ENCODE results near the gene PLCG1. TPM values are rescaled to one million over a fixed set of nuclear protein-coding genes. Genes with fewer than 3 reads are reported as not detected.
A peak's percentile ranks its signal among the peaks of the same experiment; 100 is the strongest.

PLCG1 gene
- total RNA-seq, 2 experiments from 2014 or later: 387 to 404 TPM

DNA sequence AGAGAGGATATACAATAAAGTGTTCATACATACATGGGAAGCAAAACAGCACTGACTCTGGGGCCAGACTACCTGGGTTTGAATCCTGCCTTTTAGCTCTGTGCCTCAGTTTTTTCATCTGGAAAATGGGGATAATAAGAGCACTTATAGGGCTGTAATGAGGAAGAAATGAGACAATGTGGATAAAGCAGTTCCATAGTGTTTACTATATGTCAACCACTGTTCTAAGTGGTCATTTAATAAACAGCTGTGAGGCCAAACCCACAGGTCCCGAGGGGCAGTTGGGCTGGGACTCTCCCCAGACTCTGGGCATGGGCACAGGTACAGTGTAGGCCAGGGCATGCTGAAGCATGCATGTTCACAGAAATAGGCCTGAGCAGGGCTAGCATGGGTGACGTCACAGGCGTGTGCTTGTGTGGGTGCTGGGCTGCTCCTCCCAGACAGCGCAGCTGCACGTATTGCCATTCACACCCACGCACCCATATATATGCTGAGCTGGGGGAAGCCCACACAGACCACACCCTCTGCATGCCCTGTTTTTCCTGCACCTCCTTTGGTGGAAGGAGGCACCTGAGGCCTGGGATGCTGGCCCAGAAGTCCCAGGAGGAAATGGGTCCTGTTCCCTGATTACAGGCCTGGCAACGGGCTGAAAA lies 3.5 kb upstream of the PLCG1 start:
- ATAC-seq (ENCODE audit: poor library complexity) (peak; percentile 46), DNase-seq (peak in 8 of 14 experiments; percentile 31 to 84 (median 60))
- Histone ChIP-seq H3K4me3 (ENCODE audit: low read length) (no peak overlapping the region), H3K9me3 (ENCODE audit: control insufficient read depth in 1 of 2, insufficient read depth in 1 of 2, low read length in 2 of 2) (no peaks in the 10 kb centered on the region), H3K4me1 (ENCODE audit: insufficient read depth, low read length) (peaks cover 34% of the 10 kb centered on the region), H3K27ac (ENCODE audit: low read depth in 1 of 2, low read length in 2 of 2) (no peak overlapping the region), H3K36me3 (ENCODE audit: insufficient read depth, low read length) (no peaks in the 10 kb centered on the region), H3K27me3 (ENCODE audit: control insufficient read depth in 1 of 2, insufficient read depth in 2 of 2, low read length in 2 of 2) (no peaks in the 10 kb centered on the region)
- Mint-ChIP-seq H3K4me3 (peak overlapping the region; percentile 9), H3K4me1 (ENCODE audit: low read depth) (peaks cover 38% of the 10 kb centered on the region), H3K27me3 (no peaks in the 10 kb centered on the region), H3K27ac (peak overlapping the region; percentile 91), H3K36me3 (ENCODE audit: low read depth) (peaks cover 13% of the 10 kb centered on the region), H3K9me3 (no peaks in the 10 kb centered on the region)
- TF ChIP-seq, protein P1, sequence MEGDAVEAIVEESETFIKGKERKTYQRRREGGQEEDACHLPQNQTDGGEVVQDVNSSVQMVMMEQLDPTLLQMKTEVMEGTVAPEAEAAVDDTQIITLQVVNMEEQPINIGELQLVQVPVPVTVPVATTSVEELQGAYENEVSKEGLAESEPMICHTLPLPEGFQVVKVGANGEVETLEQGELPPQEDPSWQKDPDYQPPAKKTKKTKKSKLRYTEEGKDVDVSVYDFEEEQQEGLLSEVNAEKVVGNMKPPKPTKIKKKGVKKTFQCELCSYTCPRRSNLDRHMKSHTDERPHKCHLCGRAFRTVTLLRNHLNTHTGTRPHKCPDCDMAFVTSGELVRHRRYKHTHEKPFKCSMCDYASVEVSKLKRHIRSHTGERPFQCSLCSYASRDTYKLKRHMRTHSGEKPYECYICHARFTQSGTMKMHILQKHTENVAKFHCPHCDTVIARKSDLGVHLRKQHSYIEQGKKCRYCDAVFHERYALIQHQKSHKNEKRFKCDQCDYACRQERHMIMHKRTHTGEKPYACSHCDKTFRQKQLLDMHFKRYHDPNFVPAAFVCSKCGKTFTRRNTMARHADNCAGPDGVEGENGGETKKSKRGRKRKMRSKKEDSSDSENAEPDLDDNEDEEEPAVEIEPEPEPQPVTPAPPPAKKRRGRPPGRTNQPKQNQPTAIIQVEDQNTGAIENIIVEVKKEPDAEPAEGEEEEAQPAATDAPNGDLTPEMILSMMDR (IDR thresholded peaks at IDR 0.05): no peak
- intact Hi-C loops (cut with DNase I, micrococcal nuclease): loop anchor here in 1 of 2 experiments (10.0 kb wide), 1 partner anchor 561 kb away; no protein-coding TSS in a partner anchor
- ChIA-PET CTCF (interaction anchor here (0.9 to 6.9 kb wide), 6 partner anchors 17 to 206 kb away, joined by 4 to 66 read pairs (median 20); no protein-coding TSS in a partner anchor), POLR2A (interaction anchor here (0.8 to 14.5 kb wide), 4 partner anchors 23 to 98 kb away, joined by 3 to 403 read pairs (median 20); no protein-coding TSS in a partner anchor)

DNA sequence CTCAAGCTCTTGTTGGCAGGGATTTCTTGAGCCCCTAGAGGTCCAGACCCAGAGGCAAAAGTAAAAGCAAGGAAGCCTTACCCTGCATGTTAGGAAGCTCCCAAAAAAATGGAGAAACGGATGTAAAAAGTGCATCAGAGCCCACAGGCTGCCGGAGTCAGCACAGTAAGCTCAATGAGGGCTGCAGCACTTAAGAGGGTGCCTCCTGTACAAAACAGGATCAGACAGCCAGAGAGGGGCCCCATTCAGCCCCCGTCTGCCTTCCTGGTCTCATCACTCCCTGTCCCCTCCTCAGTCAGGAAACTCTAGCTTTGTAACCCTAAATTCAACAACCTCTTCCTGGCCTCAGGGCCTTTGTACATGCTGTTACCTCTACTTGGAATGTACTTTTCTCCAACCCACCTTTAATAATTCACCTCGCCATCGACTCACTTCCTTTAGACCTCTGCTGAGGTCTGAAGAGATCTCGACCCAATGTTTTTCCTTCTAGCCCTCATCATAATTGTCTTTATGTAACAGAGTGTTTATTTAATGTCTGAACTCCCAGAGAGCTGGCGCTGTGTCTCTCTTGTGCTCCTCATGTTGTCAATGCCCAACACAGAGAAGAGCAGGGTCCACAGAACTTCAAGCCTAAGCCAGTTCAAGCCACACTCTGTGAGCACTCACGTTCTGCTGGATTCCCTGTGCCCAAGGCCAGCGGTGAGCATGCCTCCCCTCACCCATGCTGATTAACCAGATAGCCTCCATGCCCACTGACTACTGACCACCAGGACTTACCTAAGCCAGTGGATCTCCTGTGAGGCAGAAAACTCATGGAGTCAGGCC lies 2.8 kb upstream of the PLCG1 start:
- no peak overlapping the region for H3K27ac ChIP-seq (ENCODE audit: low read depth in 1 of 2, low read length in 2 of 2)
- H3K36me3 Mint-ChIP-seq (ENCODE audit: low read depth): peaks cover 14% of the 10 kb centered on the region
- H3K4me1 Mint-ChIP-seq (ENCODE audit: low read depth): peaks cover 46% of the 10 kb centered on the region
- no peaks in the 10 kb centered on the region for H3K9me3 ChIP-seq (ENCODE audit: control insufficient read depth in 1 of 2, insufficient read depth in 1 of 2, low read length in 2 of 2)
- no peaks in the 10 kb centered on the region for H3K9me3 Mint-ChIP-seq
- no peak overlapping the region for H3K4me3 ChIP-seq (ENCODE audit: low read length)
- no peaks in the 10 kb centered on the region for H3K36me3 ChIP-seq (ENCODE audit: insufficient read depth, low read length)
- CTCF ChIA-PET: interaction anchor here (0.6 to 6.9 kb wide), 20 partner anchors 10 to 205 kb away, joined by 3 to 66 read pairs (median 5); no protein-coding TSS in a partner anchor
- H3K27ac Mint-ChIP-seq: peak overlapping the region; percentile 91
- POLR2A ChIA-PET: interaction anchor here (0.9 to 14.5 kb wide), 5 partner anchors 23 to 98 kb away, joined by 4 to 403 read pairs (median 12); no protein-coding TSS in a partner anchor
- TF ChIP-seq, protein P1 (IDR thresholded peaks at IDR 0.05): no peak
- peaks cover 35% of the 10 kb centered on the region for H3K4me1 ChIP-seq (ENCODE audit: insufficient read depth, low read length)
- DNase-seq (no peak), ATAC-seq (ENCODE audit: poor library complexity) (no peak)
- H3K27me3 ChIP-seq (ENCODE audit: control insufficient read depth in 1 of 2, insufficient read depth in 2 of 2, low read length in 2 of 2): no peaks in the 10 kb centered on the region
- intact Hi-C loops (cut with DNase I, micrococcal nuclease): loop anchor here (1.0 to 10.0 kb wide), 5 partner anchors 38 to 560 kb away; partner anchors contain the start of gene LPIN3 (in 2 of the 2)
- H3K27me3 Mint-ChIP-seq: no peaks in the 10 kb centered on the region
- H3K4me3 Mint-ChIP-seq: peak overlapping the region; percentile 9

DNA sequence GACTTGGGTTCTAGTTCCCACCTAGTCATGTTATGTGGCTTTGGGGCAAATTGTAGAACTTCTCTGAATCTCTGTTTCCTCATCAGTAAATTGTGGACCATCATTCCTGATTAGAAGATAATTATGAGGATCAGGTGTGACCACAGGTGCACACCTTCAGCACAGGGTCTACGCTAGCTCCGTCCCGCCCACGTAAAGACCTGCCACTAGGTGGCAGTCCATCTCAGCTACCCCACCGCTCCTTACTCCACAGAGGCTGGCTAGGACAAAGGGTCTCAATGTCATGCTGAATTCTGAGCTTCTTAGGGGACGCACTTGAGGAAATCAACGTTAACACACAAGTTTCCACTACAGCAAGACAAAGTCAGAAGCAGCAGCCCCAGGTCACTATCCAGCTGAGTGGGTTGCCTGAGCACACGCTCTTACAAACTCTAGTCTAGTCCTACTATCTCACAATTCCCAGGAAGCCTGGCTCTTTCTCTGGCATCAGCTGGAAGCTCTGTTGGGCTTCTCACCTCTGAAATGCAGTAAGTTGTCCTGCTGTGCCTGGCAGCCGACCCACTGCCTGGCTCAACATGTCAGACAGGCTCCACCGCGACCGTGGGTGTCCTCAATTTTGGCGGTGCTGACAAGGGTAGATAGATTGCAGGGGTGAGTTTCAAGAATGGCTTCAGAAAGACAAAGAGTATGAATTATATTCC lies 2.0 kb upstream of the PLCG1 start:
- Mint-ChIP-seq H3K9me3 (no peaks in the 10 kb centered on the region), H3K4me3 (peak overlapping the region; percentile 95), H3K4me1 (ENCODE audit: low read depth) (peaks cover 53% of the 10 kb centered on the region), H3K27me3 (no peaks in the 10 kb centered on the region), H3K36me3 (ENCODE audit: low read depth) (peaks cover 20% of the 10 kb centered on the region), H3K27ac (peak overlapping the region; percentile 91)
- Histone ChIP-seq H3K36me3 (ENCODE audit: insufficient read depth, low read length) (no peaks in the 10 kb centered on the region), H3K27ac (ENCODE audit: low read depth in 1 of 2, low read length in 2 of 2) (no peak overlapping the region), H3K27me3 (ENCODE audit: control insufficient read depth in 1 of 2, insufficient read depth in 2 of 2, low read length in 2 of 2) (no peaks in the 10 kb centered on the region), H3K4me3 (ENCODE audit: low read length) (no peak overlapping the region), H3K4me1 (ENCODE audit: insufficient read depth, low read length) (peaks cover 43% of the 10 kb centered on the region), H3K9me3 (ENCODE audit: control insufficient read depth in 1 of 2, insufficient read depth in 1 of 2, low read length in 2 of 2) (no peaks in the 10 kb centered on the region)
- ChIA-PET POLR2A (interaction anchor here (1.0 to 14.5 kb wide), 5 partner anchors 22 to 209 kb away, joined by 4 to 403 read pairs (median 12); no protein-coding TSS in a partner anchor), CTCF (interaction anchor here (0.6 to 6.9 kb wide), 20 partner anchors 9 to 207 kb away, joined by 3 to 66 read pairs (median 5); no protein-coding TSS in a partner anchor)
- ATAC-seq (ENCODE audit: poor library complexity) (peak; percentile 30), DNase-seq (peak; percentile 48 to 84 (median 59))
- TF ChIP-seq, protein P1 (IDR thresholded peaks at IDR 0.05): peak; percentile 94
- intact Hi-C loops (cut with DNase I, micrococcal nuclease): loop anchor here (1.0 to 10.0 kb wide), 5 partner anchors 37 to 559 kb away; partner anchors contain the start of gene LPIN3 (in 2 of the 2)
